Stimulated activated effector memory CD8-positive, alpha-beta T cell treated with anti-CD3 and anti-CD28 coated beads, Interleukin-12 subunit alpha, Interleukin-12 subunit beta, amount 100 ng/mL, for 72 hours (primary cell): Measurements from ENCODE around the gene KASH5.

ENCODE experiments used
- ATAC-seq: fragments of 150-1000 bp; cut with Tn5 transposase; 2 replicates; pipeline ENCODE4 v1.10.0; 2021
- DNase-seq, 2 donors: peaks; one replicate each; pipeline ENCODE4 v3.0.0; 2021 to 2022; ENCODE audit warnings: low spot score in 2 of 2
- H3K27ac Mint-ChIP-seq: one replicate; pipeline ENCODE4 v1.8.0; 2022; ENCODE audit warnings: mild to moderate bottlenecking, mixed read lengths
- H3K36me3 Mint-ChIP-seq: one replicate; pipeline ENCODE4 v1.8.0; 2022; ENCODE audit warnings: mild to moderate bottlenecking, mixed read lengths
- H3K4me1 Mint-ChIP-seq: one replicate; pipeline ENCODE4 v1.8.0; 2022; ENCODE audit warnings: mixed read lengths
- H3K4me3 Mint-ChIP-seq: one replicate; pipeline ENCODE4 v1.8.0; 2022; ENCODE audit warnings: mild to moderate bottlenecking, mixed read lengths
- H3K9me3 Mint-ChIP-seq: one replicate; pipeline ENCODE4 v1.8.0; 2022; ENCODE audit warnings: mixed read lengths

The KASH5 gene, protein sequence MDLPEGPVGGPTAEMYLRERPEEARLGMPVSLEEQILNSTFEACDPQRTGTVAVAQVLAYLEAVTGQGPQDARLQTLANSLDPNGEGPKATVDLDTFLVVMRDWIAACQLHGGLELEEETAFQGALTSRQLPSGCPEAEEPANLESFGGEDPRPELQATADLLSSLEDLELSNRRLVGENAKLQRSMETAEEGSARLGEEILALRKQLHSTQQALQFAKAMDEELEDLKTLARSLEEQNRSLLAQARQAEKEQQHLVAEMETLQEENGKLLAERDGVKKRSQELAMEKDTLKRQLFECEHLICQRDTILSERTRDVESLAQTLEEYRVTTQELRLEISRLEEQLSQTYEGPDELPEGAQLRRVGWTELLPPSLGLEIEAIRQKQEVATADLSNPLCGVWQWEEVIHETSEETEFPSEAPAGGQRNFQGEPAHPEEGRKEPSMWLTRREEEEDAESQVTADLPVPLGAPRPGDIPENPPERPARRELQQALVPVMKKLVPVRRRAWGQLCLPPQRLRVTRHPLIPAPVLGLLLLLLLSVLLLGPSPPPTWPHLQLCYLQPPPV

GRCh38 chr19:49387936-49388372, at the start of gene KASH5:
Gene KASH5 (plus strand): TSS chr19:49388249. CDS start chr19:49390884, 2,635 bp downstream.
- Mint-ChIP-seq H3K4me3 (peak within 1 kb of the TSS; percentile 33), H3K27ac (no peak within 1 kb of the TSS), H3K36me3 (peaks cover 7% of the 10 kb centered on the region), H3K4me1 (peaks cover 12% of the 10 kb centered on the region), H3K9me3 (no peaks in the 10 kb centered on the region)
- DNase-seq (peak; percentile 38 to 86), ATAC-seq (peak; percentile 45)

DNA sequence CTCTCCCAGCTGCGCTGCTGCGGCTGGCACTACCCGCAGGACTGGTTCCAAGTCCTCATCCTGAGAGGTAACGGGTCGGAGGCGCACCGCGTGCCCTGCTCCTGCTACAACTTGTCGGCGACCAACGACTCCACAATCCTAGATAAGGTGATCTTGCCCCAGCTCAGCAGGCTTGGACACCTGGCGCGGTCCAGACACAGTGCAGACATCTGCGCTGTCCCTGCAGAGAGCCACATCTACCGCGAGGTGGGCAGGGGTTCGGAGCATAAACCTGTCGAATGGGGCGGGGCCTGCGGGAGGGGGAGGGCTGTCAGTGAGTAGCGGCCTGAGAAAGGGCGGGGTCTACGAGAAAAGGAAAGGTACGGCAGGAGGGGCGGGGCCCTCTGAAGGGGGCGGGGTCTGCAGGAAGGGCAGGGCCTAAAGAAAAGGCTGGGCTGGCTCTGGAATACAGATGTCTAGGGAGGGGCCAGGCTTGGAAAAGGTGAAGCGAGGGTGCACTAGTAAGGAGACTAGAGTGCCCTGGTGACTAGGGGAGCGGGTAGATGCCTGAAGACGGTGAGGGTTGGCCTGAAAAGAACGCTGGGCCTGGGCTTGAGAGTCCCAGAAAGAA, 49.3 kb upstream of the KASH5 start:
- Mint-ChIP-seq H3K4me1 (peaks cover 71% of the 10 kb centered on the region), H3K36me3 (peaks cover 51% of the 10 kb centered on the region), H3K27ac (peak overlapping the region; percentile 96), H3K9me3 (no peaks in the 10 kb centered on the region), H3K4me3 (peak overlapping the region; percentile 97)
- DNase-seq (no peak), ATAC-seq (no peak)

GRCh38 chr19:49339301-49340068, 48.6 kb upstream of the KASH5 start:
- DNase-seq (no peak), ATAC-seq (no peak)
- H3K4me3 Mint-ChIP-seq, result no peak overlapping the region
- peaks cover 51% of the 10 kb centered on the region for H3K36me3 Mint-ChIP-seq
- H3K27ac Mint-ChIP-seq, result no peak overlapping the region
- peaks cover 66% of the 10 kb centered on the region for H3K4me1 Mint-ChIP-seq
- H3K9me3 Mint-ChIP-seq, result no peaks in the 10 kb centered on the region

DNA sequence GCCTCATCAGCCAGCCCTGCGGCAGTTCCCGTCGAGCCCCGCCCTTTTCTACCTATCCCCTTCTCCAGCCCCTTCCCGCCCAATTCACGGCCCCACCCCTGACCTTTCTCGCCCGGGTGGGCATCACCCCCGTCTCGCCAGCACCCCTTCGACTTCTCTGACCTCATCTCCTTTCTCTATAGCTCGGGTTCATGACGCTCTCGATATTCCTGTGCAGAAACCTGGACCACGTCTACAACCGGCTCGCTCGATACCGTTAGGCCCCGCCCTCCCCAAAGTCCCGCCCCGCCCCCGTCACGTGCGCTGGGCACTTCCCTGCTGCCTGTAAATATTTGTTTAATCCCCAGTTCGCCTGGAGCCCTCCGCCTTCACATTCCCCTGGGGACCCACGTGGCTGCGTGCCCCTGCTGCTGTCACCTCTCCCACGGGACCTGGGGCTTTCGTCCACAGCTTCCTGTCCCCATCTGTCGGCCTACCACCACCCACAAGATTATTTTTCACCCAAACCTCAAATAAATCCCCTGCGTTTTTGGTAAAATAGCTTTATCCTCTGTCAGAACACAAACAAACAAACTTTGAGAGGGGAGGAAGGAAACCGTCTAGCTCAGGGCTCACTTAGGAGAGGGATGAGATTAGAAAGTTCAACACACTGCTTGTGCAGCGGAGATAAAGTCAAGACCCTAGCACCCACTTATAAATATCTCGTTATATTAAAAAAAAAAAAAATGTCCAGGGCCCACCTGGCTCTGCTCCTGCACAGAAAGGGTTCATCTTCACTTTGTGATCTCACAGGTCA, 47.8 kb upstream of the KASH5 start:
- Mint-ChIP-seq H3K27ac (peak overlapping the region; percentile 80), H3K4me3 (peak overlapping the region; percentile 20), H3K36me3 (peaks cover 48% of the 10 kb centered on the region), H3K4me1 (peaks cover 66% of the 10 kb centered on the region), H3K9me3 (no peaks in the 10 kb centered on the region)
- peak; percentile 31 for ATAC-seq
- no peak for DNase-seq

DNA sequence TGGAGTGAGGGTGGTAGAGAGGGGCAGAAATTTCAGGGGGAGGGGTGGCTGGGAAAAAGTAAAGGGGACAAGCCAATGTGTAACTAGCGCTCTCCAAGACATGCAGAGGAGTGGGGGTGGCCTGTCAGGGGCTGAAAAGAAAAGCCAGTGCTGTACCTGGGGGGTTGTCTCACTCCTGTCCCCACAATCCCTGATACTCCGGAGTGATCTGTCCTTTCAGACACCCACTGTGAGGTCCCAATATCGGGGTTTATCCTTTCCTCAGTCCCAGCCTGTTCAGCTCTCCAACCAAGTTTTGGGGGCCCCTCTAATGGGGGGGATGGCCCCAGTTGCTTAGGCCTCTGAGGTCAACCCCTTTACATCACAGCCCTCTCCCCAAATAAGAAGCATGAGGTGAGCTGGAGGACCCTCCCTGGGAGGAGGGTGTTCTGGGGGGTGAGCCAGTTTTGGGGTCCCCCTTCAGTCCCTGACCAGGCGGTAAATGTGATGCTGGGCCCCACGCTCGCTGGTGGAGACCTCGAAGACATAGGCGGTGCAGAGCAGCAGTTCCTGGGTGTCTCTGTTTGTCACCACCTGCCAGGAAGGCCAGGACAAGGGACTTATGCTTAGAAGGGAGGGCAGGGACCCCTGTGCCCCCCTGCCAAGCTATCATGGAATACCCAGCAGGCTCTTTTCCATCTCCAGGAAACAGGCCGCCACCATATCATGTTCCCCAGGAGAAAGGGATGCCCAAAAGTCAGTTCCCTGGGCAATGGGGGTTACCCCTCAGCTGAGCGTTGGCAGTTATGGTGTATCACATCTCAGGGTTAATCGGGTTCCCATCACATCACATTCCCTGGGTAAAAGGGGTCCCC, 47.0 kb upstream of the KASH5 start:
- Mint-ChIP-seq H3K4me1 (peaks cover 61% of the 10 kb centered on the region), H3K27ac (peak overlapping the region; percentile 80), H3K36me3 (peaks cover 45% of the 10 kb centered on the region), H3K9me3 (no peaks in the 10 kb centered on the region), H3K4me3 (peak overlapping the region; percentile 20)
- no peak for ATAC-seq
- DNase-seq, result no peak

DNA sequence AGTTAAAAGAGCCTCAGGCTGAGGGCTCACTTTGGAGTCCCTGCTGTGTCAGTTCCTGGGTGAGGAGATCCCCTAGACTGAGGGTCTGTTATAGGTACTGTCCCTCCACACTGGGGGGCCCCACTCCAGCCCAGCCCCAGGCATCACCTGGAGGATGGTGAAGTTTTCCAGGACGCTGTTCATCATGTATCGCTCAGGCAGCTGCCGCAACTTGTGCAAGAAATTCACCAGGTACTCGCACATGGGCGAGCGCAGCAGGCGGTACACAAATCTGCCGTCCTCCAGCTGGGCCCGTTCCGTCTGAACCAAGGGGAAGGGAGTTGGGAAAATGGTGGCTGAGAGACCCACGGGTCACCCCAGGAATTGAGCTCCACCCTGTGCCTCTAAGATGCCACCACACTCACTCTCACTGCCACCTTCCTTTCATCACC, 45.7 kb upstream of the KASH5 start:
- H3K27ac Mint-ChIP-seq, result no peak overlapping the region
- peaks cover 38% of the 10 kb centered on the region for H3K36me3 Mint-ChIP-seq
- no peaks in the 10 kb centered on the region for H3K9me3 Mint-ChIP-seq
- ATAC-seq, result no peak
- H3K4me1 Mint-ChIP-seq, result peaks cover 48% of the 10 kb centered on the region
- DNase-seq, result no peak
- H3K4me3 Mint-ChIP-seq, result no peak overlapping the region

DNA sequence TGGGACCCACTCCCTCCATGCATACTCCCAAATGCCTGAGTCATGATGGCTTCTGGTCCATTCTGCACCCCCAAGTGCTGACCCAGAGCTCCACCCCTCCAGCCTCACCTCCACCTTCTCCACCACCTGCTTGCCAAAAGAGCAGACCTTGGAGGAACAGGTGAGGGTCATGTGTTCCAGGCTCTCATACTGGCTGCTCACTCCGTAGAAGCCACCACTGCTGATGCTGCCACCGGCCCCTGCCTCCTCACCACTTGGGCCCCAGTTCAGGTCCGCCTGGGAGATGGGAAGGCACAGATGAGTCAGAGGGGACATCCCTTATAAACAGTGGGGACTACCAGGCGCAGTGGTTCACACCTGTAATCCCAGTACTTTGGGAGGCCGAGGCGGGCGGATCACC, 44.9 kb upstream of the KASH5 start:
- no peaks in the 10 kb centered on the region for H3K9me3 Mint-ChIP-seq
- no peak overlapping the region for H3K27ac Mint-ChIP-seq
- ATAC-seq (no peak), DNase-seq (no peak)
- peaks cover 30% of the 10 kb centered on the region for H3K36me3 Mint-ChIP-seq
- no peak overlapping the region for H3K4me3 Mint-ChIP-seq
- peaks cover 45% of the 10 kb centered on the region for H3K4me1 Mint-ChIP-seq

- peak; percentile 73 for ATAC-seq
- Mint-ChIP-seq H3K9me3 (no peaks in the 10 kb centered on the region), H3K27ac (peak overlapping the region; percentile 91), H3K4me3 (no peak overlapping the region), H3K36me3 (peaks cover 17% of the 10 kb centered on the region), H3K4me1 (peaks cover 34% of the 10 kb centered on the region)
- no peak for DNase-seq
These were observed 43.3 kb upstream of the KASH5 start for GRCh38 chr19:49344505-49345423.

DNA sequence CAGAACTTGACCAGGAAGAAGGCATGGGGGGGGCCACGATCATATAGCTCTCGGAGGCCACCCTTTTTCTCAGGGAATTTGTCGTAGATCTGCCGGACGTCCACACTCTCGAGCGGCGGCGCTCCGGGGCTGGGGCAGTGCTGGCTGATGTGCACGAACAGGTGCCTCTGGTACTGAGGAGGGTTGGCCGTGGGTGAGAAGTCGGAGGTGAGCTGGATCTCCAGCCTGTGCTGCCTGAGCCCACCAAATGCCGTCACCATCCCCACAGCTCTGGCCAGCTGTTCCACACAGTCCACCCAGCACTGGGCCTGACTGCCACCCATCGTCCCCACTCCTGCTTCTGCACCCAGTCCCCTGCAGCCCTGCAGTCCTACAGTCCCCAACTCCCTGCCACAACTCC, 40.9 kb upstream of the KASH5 start:
- ATAC-seq, result no peak
- peaks cover 25% of the 10 kb centered on the region for H3K4me1 Mint-ChIP-seq
- H3K27ac Mint-ChIP-seq, result no peak overlapping the region
- DNase-seq, result no peak
- no peaks in the 10 kb centered on the region for H3K36me3 Mint-ChIP-seq
- no peaks in the 10 kb centered on the region for H3K9me3 Mint-ChIP-seq
- no peak overlapping the region for H3K4me3 Mint-ChIP-seq

- no peaks in the 10 kb centered on the region for H3K36me3 Mint-ChIP-seq
- no peak overlapping the region for H3K27ac Mint-ChIP-seq
- ATAC-seq (peak; percentile 69), DNase-seq (no peak)
- H3K9me3 Mint-ChIP-seq, result no peaks in the 10 kb centered on the region
- H3K4me1 Mint-ChIP-seq, result peaks cover 21% of the 10 kb centered on the region
- no peak overlapping the region for H3K4me3 Mint-ChIP-seq
These were observed 40.2 kb upstream of the KASH5 start for GRCh38 chr19:49347835-49348234.

GRCh38 chr19:49348305-49349189, 39.5 kb upstream of the KASH5 start:
- Mint-ChIP-seq H3K36me3 (no peaks in the 10 kb centered on the region), H3K27ac (no peak overlapping the region), H3K4me3 (no peak overlapping the region), H3K4me1 (peaks cover 17% of the 10 kb centered on the region), H3K9me3 (no peaks in the 10 kb centered on the region)
- ATAC-seq, result no peak
- no peak for DNase-seq

- Mint-ChIP-seq H3K27ac (peak overlapping the region; percentile 19), H3K36me3 (no peaks in the 10 kb centered on the region)
These were observed 38.5 kb upstream of the KASH5 start for GRCh38 chr19:49349567-49349966.

More at GRCh38 chr19:49349567-49349966, 38.5 kb upstream of the KASH5 start:
- ATAC-seq, result no peak
- no peak for DNase-seq
- peaks cover 14% of the 10 kb centered on the region for H3K4me1 Mint-ChIP-seq
- no peaks in the 10 kb centered on the region for H3K9me3 Mint-ChIP-seq
- H3K4me3 Mint-ChIP-seq, result no peak overlapping the region
